HG03565 (cell line): ENCODE measurements around the gene GSTM1.
A peak's percentile ranks its signal among the peaks of the same experiment; 100 is the strongest.
"Not testable (repeated sequence)": the region's sequence is repeated elsewhere in the genome, so short reads cannot be mapped to it uniquely, and the experiment has no call there.

Experiments used
- ATAC-seq: cut with Tn5 transposase; IDR thresholded peaks from one replicate; pipeline ENCODE4 v1.9.1; 2021; ENCODE audit warnings: mild to moderate bottlenecking, moderate library complexity; ENCODE audit not compliant: unreplicated experiment

GSTM1 gene

GRCh38 chr1:109659997-109660690 is 27.5 kb upstream of the GSTM1 start:
- ATAC-seq, result no peak

DNA sequence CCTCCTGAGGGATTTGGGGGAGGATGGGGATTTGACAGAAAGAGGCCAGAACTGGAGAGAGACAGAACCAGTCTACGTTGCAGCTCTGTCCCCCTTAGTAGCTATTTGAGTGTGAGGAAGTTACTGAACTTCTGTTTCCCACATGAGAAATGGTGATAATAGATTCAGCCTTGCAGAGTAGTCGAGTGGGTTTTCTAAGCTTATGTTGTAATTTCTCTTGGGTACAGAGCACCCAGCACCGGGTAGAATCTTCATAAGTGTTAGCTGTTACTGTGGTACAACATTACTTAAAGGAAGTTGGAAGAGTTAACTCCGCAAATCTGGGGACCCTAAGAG is 27.0 kb upstream of the GSTM1 start:
- ATAC-seq, result not testable (repeated sequence)

GRCh38 chr1:109661391-109661790 is 26.2 kb upstream of the GSTM1 start:
- no peak for ATAC-seq

DNA sequence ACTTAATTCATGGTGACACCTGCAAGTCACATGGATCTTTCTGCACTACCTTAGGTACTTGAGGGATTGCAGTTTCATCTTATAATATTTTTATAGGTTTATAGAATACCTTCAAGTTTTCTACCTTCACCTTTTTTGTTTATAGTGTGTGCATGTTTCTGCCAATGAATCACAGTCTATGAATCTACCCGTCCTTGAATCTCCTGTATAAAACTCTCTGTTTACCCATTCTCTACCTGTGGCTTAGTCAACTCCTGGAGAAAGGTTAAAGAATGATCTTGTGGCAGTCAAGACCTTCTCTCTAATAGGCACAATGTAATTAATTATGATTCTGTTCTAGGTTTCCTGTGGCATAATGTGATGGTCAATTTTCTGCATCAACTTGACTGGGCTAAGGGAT is 22.9 kb upstream of the GSTM1 start:
- ATAC-seq, result no peak

DNA sequence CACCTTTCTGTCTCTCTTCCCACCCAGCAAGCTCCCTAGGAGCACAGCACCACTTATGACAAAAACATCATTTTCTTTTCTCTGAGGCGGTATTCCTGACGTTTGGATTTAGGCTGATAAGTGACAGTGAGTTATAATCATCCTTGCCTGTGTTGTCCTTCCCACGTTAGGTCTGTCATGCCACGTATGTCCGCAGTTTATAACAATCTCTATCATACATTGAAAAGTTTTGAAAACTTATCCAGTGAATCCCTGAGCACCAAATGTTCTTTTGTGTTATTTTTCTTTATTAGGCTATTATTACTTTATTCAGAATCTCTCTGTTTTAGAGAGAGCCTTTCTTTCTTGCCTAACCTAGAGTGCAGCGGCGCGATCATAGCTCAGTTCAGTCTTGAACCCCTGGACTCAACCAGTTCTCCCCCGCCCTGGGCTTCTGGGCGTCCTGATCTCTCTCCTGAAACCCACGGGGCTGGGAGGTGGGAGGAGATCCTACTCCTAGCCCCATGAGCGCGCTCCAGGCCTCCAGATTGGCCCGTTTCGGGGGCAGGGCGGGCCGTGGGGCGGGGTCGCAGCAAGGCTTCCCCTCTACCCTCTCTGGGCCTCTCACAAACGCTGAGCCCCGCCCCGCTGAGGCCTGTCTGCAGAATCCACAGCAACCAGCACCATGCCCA is 20.0 kb upstream of the GSTM1 start, which contains the start of gene GSTM2:
Gene GSTM2 (plus strand): TSS at position 606 of the 671 bp plus-strand sequence. CDS start 59 bp downstream, at position 665.
- peak; percentile 65 for ATAC-seq

GRCh38 chr1:109668123-109668775 is 19.4 kb upstream of the GSTM1 start:
- ATAC-seq, result no peak

DNA sequence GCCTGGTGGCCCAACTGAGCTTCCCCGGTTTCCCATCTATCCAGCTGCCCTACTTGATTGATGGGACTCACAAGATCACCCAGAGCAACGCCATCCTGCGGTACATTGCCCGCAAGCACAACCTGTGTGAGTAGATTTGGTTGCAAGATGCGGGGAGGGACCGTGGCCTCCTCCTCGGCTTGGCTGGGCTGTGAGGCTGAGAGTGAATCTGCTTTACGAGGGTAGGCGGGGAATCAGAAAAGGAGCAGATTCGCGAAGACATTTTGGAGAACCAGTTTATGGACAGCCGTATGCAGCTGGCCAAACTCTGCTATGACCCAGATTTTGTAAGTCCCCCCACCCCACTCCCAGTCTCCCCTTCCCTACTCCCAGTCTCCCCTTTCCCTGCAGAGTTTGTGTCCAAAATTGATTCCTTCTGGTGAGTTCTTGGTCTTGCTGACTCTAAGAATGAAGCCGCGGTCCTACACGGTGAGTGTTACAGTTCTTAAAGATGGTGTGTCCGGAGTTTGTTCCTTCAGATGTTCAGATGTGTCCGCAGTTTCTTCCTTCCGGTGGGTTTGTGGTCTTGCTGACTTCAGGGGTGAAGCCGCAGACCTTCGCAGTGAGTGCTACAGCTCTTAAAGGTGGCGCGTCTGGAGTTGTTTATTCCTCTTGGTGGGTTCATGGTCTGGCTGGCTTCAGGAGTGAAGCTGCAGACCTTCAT is 18.2 kb upstream of the GSTM1 start:
- no peak for ATAC-seq

- ATAC-seq, result not testable (repeated sequence)
These were observed 17.7 kb upstream of the GSTM1 start for GRCh38 chr1:109669949-109670302.

GRCh38 chr1:109671067-109671466 is 16.6 kb upstream of the GSTM1 start:
- ATAC-seq, result no peak

- not testable (repeated sequence) for ATAC-seq
These were observed 13.8 kb upstream of the GSTM1 start for GRCh38 chr1:109673861-109674260.

DNA sequence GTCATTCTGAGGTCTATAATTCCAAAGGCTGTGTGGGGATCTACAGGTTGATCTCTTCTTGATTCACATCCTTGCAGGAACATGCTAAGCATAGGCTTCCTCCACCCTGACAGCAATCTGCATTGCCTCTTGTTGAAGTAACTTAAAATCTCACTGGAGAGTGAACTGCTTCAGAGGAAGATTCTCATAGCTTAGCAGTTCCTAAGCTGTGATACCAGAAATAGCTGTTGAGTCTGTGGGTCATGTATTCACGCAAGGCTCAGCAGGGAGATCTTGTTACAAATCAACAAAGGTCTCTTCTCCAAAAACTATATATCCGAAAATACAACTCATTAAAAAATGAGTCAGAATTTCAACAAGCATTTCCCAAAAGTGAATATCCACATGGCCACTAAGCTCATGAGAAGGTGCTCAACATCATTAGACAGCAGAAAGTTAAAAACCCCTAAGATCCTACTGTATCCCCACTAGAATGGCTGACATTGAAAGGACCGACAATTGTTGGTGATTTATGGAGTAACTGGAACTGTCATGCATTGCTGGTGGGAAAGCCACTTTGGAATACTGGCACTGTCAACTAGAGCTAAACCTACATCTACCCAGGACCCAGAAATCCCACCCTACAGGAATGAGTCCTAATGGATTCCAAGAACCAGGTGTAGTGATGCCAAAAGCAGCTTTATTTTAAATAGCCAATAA is 10.8 kb upstream of the GSTM1 start:
- ATAC-seq, result not testable (repeated sequence)

- no peak for ATAC-seq
These were observed 10.2 kb upstream of the GSTM1 start for GRCh38 chr1:109677459-109677858.

DNA sequence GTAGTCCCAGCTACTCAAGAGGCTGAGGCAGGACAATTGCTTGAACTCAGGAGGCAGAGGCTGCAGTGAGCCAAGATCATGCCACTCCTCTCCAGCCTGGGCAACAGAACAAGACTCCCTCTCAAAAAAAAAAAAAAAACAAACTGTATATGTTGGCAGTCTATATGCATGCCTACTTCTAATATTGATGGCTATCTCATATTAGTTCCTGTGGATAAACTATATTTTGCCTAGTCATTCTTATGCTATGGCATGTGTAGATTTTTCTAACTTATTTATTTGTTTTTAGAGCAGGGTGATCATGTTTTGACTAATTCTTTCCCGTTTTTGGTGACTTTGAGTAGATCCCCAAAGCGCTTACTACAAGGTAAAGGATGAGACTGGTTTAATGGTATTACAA is 9.0 kb upstream of the GSTM1 start:
- ATAC-seq, result not testable (repeated sequence)

DNA sequence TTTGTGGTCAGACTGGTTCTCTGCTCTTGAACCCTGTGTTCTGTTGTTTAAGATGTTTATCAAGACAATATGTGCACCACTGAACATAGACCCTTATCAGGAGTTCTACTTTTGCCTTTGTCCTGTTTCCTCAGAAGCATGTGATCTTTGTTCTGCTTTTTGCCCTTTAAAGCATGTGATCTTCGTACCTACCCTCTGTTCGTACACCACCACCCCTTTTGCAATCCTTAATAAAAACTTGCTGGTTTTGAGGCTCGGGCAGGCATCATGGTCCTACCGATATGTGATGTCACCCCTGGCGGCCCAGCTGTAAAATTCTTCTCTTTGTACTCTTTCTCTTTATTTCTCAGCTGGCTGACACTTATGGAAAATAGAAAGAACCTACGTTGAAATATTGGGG is 2.8 kb upstream of the GSTM1 start:
- ATAC-seq, result not testable (repeated sequence)

DNA sequence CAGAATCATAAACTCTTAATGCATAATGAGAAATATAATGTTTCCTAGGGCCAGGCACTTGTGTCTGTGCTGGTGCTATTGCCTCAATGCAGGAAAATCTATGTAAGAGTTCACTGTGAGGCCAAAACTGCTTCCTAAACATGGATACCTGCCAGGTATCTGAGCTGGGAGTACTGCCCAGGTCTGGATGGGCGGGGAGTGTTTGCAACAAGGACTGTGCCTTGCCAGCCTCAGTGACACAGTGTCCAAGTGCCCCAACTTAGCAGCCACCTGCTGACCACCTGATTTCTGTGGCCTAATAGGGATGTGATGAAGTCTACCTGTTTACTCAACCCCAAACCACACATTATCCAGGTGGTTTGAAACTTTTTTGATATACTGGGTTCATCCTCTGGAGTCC is 2.2 kb upstream of the GSTM1 start:
- ATAC-seq, result not testable (repeated sequence)

GRCh38 chr1:109685890-109686289 is 1.7 kb upstream of the GSTM1 start:
- ATAC-seq, result not testable (repeated sequence)

DNA sequence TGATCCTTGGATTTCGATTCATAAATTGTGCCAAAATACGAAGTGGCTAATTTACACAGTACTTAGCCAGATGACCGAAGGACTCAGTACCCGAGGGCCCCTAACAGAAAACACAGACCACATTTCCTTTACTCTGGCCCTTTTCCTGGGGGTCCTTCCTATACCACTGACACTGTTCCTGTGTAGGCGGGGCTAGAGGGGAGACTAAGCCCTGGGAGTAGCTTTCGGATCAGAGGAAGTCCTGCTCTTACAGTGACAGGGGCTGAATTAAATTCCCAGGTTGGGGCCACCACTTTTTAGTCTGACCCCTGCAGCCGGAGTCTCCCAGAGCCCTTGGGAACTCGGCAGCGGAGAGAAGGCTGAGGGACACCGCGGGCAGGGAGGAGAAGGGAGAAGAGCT is 508 bp upstream of the GSTM1 start:
- not testable (repeated sequence) for ATAC-seq

- no peak for ATAC-seq
These were observed 2.3 kb downstream of the GSTM1 start for GRCh38 chr1:109689844-109690405.

DNA sequence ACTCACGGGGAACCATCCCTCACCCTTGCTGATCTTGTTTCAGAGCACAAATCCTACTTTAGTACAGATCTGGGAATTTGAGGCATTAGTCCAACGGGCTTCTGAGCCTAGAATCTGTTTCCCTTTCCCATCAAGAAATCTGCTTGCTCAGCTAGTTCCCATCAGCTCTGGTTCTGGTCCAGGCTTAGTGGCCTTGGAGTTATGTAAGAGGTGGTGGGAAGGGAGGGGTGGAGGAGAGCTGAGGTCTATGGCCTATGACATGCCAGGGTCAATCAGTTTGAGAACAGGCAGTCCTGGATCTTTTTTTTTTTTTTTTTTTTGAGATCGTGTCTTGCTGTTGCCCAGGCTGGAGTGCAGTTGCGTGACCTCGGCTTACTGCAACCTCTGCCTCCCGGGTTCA is 4.1 kb downstream of the GSTM1 start:
- ATAC-seq, result no peak

GRCh38 chr1:109694400-109694799 is 6.8 kb downstream of the GSTM1 start:
- not testable (repeated sequence) for ATAC-seq

- not testable (repeated sequence) for ATAC-seq
These were observed 7.5 kb downstream of the GSTM1 start for GRCh38 chr1:109695138-109695537.
